ENCODE data around the gene SNTB2.

GRCh38 chr16:69237296-69237695 is 50.3 kb downstream of the SNTB2 start:
- TF ChIP-seq ZNF274 (IDR thresholded peaks at IDR 0.05; ENCODE audit: low read depth, low read length) (no peak), SUZ12 (IDR thresholded peaks at IDR 0.05; ENCODE audit: extremely low read depth, insufficient read depth, insufficient read length) (no peak)

Measured in NT2/D1 (cell line).